GM21528 (cell line): ENCODE measurements around the gene AKAP10.
"Not testable (repeated sequence)": the region's sequence is repeated elsewhere in the genome, so short reads cannot be mapped to it uniquely, and the experiment has no call there.

ENCODE experiments used
- ATAC-seq: cut with Tn5 transposase; IDR thresholded peaks from one replicate; pipeline ENCODE4 v1.9.1; 2021; ENCODE audit warnings: mild to moderate bottlenecking, moderate library complexity; ENCODE audit not compliant: unreplicated experiment, low FRiP score

The AKAP10 gene

DNA sequence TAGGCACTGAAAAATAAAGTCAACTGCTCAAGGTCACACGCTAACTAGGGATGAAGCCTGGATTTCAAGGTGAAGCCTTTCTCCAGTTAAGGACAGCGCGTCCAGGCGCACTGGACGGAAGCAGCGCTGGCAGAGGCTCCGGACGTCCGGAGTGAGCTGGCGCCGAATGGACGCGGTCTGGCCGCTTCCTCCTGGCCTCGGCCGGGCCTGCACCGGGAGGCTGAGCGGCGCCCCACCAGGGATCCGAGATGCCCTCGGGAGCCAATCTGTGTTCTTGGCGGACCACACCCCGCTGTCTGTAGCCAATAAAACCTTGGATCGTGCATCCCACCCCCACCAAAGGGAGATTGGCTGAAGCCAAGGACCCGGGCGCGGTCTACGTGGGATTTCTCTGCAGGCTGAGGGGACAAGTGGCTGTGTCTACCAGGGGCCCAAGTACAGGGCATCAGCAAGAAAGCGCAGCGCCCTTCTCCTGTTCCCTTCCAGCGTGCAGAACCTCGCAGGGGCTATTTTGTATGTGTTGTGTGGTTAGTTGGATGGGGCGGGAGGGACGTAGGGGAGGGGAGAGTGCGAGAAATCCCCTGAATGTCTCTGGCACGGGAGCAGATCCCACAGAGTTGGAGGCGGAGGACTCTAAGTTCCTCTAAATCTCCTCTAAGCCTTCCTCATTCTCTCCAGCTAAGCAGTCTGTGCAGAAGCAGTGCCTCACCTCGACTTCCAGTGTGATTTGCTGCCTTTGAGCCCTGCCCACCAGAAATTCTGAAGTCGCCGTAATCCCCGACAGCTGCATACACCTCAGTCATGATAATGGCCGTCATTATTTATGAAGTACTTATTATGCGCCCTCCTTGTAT, 2.5 kb upstream of the AKAP10 start:
- no peak for ATAC-seq

DNA sequence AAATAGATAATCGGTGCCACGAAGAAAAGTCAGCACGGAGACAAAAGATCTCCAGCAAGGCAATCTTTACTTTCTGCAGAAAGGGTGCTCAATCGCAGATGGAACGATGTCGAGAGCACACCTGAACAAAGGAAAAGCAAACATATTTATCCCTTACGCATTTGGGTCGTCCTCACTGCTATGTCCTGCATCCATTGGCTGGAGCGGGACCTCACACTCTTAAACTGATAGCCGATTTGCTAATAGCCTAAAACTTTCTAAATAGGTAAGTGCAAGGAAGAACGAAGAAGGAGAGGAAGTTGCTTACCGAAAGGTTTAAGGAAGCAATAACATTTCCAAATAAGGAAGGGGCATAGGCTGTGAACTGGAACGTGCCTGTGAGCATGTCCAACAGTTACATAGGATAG, 1.2 kb upstream of the AKAP10 start:
- no peak for ATAC-seq

DNA sequence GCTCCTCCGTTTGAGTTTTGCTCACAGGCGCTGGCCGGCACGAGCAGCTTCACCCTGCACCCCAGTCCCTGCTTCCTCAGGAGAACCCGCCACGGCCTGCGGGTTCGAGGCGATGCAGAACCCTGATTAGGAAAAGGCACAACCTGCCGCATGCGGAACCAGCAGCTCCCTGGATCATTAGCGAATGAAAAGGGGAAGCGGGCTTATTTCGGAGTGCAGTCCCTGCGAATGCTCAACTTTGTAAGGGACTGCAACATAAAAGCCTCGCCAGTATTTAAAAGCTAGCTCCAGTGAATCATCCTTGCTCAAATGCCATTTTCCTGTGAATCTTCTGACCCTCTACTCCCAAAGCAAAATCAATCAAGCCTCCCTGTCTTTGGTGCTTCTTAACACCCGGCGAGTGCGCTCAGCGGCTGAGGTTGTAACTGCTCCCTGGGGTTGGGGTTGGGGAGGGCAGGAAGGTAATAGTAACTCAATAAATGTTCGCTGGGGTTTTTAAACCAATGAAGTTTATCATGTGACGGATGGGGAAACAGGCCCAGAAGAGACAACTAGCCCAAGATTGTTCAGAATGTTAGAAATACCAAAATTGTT, 678 bp upstream of the AKAP10 start:
- peak; percentile 34 for ATAC-seq

DNA sequence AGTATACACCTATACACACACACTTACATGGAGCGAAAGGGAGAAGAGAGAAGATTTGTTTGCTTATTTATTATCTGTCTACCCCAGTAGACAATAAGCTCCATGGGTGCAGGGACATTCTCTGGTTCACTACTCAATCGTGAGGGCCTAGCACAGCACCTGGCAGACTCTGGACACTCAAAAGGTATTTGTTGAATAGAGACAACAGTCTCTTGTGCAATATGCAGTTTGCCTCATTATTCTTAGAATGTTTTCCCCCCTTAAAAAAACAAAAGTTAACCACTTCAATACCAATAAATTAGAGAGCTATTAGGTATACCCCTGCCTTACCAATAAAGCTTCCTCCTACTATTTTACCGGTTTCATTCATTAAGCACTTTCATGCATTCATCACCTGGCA, 2.0 kb downstream of the AKAP10 start:
- ATAC-seq = no peak

DNA sequence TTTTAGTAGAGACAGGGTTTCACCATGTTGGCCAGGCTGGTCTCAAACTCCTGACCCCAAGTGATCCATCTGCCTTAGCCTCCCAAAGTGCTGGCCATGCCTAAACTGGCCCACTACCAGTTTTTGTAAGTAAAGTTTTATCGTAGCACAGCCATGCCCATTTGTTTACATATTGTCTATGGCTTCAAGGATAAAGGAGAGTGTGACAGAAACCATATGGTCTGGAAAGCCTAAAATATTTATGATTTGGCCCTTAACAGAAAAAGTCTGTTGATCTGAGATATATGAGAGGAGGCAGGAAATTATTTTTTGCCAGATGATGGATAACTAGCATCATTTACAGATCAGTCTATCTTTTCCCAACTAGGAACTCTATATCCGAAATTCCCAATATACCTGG, 4.5 kb downstream of the AKAP10 start:
- no peak for ATAC-seq

DNA sequence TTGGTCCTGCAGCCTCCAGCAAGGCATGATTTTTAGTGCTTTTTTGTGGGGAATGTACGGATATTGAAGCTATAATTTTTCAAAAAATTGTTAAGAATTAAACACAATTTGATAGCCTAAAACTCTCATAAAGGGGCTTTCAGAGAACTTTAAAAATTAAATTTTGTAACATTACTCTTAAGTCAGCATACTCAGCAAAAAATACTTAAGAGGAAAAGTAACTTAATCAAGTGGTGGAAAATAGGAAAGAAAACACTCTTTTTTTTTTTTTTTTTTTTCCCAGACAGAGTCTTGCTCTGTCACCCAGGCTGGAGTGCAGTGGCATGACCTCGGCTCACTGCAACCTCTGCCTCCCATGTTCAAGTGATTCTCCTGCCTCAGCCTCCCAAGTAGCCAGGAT, 14.7 kb downstream of the AKAP10 start:
- not testable (repeated sequence) for ATAC-seq

DNA sequence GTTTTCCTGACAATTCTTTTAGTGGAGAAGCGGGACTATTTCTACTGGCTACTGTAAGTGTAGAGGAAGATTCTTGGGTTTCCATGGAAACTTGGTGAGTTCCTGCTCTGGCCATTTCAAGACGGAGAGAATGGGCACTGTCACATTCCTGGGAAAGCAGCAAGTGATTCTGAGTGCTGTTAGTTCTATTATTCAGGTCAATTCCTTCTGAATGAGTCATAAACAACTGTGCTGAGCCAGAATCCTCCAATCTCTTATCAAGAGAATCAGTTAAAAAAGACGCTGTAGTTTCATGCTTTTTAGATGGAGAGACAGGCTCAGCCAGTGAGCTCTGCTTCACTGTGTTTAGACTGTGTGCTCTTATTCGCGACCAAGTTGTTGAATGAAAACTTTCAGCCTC, 19.6 kb downstream of the AKAP10 start:
- no peak for ATAC-seq

DNA sequence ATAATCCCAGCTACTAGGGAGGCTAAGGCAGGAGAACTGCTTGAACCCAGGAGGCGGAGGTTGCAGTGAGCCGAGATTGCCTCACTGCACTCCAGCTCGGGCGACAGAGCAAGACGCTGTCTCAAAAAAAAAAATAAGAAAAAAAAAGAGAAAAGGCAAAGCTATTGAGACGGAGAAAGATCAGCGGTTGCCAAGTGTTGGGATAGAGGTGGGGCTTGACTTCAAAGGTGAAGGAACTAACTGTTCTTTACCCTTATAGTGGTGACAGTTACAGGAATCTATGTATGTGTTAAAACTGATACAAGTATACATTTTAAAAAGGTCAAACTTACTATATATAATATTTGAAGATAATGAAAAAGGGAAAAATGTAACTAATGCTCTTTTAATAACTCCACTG, 22.5 kb downstream of the AKAP10 start:
- no peak for ATAC-seq

DNA sequence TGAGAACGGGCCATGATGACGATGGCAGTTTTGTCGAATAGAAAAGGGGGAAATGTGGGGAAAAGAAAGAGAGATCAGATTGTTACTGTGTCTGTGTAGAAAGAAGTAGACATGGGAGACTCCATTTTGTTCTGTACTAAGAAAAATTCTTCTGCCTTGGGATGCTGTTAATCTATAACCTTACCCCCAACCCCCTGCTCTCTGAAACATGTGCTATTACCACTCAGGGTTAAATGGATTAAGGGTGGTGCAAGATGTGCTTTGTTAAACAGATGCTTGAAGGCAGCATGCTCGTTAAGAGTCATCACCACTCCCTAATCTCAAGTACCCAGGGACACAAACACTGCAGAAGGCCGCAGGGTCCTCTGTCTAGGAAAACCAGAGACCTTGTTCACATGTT, 26.2 kb downstream of the AKAP10 start:
- ATAC-seq = not testable (repeated sequence)

DNA sequence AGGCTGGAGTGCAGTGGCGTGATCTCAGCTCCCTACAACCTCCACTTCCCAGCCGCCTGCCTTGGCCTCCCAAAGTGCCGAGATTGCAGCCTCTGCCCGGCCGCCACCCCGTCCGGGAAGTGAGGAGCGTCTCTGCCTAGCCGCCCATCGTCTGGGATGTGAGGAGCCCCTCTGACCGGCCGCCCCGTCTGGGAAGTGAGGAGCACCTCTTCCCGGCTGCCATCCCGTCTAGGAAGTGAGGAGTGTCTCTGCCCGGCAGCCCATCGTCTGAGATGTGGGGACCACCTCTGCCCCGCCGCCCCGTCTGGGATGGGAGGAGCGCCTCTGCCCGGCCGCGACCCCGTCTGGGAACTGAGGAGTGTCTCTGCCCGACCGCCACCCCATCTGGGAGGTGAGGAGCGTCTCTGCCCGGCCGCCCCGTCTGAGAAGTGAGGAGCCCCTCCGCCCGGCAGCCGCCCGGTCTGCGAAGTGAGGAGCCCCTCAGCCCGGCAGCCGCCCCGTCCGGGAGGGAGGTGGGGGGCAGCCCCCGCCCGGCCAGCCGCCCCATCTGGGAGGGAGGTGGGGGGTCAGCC, 26.9 kb downstream of the AKAP10 start:
- ATAC-seq = not testable (repeated sequence)

DNA sequence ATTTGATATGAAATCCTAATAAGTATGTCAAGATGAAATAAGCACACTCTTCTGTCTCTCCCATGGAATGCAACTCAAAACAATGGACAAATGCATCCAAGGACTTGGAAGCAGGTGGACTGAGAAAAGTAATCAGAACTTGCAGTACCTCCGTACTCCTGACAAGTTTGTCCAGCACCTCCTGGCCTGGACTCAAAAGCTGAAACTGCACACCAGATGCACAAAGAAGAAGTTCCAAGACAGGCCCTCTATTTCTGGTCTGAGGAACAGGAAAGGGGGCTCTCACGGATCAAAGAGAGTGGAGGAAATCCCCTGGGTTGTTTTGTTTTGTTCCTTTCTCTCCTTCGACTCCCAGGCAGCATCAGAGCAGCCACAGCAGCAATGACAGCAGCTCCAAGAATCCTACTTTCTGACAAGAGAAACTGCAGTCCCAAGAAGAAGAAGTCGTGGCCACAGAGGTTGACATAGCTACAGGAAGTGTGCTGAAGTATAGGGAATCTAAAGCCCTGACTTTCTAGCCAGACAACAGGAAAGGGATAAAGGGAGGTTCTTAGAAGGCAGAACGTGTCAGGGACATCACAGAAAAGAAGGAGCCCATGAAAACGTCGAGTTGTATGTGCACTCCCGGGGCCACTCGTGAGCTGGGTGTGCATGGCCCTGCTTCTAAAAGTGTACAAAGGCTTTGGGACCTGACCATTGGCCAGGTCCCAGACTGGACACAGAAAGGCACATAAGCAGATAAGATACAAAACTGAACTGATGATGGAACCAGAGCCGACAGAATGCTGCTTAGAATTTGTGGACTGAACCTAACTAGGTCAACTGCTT, 29.3 kb downstream of the AKAP10 start:
- no peak for ATAC-seq

DNA sequence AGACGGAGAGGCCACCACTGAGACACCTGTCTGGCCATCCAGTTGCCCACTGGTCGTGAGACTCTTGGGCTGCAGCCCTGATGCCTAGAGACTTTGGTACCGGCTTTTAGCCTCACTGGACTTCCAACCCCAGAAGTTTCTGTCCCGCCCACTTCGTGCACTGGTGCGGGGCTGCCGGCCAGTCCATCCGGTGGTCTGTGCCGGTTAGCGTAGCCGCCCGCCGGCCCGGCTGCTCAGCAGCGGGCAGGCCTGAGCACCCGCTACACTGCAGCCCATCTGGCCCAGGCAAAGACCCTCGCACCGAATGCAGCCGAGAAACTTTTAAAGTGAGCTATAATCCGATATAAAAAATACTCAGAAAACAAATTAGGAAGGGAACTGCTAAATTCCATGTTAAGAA, 30.7 kb downstream of the AKAP10 start:
- no peak for ATAC-seq

DNA sequence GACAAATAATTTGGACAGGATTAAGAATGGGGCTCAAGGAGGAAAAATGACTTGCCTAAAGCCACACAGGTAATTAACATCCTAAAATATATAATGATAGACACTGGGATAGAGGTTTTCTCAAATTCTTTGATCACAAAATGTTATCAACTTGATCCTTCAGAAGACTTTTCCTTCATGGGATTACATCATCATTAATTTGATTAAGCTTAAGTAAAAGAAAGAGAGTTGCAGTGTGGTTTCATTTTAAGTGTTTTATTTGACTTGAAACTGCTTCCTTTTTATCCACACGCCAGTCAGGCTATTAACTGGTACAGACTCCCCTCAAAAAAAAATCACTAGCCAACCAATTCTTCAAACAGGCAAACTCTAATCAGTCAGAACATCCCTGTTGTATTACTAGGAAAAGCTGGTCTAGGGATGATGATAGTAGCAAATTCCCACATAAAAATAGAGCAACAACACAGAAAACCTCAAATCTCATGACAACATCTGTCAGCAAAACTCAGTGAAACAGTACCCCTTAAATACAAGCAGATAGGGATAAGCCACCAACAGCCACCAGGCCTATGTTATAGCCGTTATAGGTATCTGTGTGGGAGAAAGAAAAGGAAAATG, 32.5 kb downstream of the AKAP10 start:
- ATAC-seq = no peak

DNA sequence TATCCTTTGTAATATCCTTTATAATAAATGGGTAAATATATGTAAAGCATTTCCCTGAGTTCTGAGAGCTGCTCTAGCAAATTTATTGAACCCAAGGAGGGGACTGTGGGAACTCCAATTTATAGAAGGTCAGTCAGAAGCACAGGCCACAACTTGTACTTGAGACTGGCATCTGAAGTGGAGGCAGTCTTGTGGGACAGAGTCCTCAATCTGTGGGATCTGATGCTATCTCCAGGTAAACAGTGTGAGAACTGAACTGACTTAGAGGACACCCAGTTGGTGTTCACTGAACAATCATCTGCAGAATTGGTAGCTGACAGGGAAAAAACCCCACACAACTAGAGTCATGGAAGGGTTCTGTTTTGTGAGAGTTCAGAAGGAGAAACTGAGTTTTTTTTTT, 34.0 kb downstream of the AKAP10 start:
- no peak for ATAC-seq

DNA sequence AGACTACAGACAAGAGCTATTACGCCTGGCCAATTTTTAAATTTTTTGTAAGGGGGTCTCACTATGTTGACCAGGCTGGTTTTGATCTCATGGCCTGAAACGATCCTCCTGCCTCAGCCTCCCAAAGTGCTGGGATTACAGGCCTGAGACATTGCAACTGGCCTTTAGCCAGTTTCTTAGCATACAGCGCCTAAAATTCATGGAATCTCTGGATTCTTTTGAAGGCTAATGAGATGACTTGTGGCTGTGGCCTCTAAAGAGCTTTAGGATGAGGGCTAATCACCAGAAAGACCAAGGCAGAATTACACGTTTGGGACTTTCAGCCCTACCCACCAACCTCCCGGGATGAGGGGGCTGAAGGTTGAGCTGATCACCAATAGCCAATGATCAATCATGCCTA, 34.6 kb downstream of the AKAP10 start:
- no peak for ATAC-seq

DNA sequence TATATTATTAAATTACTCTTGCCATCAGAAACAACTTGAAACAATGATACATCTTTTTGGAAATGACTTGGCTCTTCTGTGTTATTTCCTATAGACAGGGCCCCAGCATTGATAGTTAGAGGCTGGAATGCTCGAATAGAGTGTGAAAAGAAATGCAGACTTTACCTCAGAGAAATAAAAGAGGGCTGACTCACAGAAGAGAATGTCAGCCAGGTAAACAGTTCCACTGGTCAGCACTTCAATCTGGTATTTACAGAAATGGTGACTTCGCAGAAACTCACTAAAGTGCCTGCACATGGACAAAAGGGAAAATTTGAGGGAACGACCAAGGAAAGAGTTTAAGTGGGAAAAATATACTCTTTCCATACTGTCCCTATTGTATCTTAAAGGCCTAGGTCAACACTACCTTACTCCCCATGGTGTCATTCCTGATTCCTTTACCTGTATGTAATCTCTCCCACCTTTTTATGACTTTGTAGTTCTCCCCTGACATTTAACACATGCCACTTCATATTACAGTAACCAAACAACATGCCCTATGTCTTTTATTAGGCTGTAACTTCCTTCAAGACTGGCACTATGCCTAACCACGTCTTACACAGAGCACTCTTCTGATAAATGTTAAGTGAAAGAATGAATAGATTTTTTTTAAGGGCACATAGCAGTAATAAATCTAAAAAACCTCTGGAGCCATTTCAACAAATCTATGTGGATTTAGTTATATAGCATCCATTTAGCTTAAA, 36.7 kb downstream of the AKAP10 start:
- ATAC-seq = no peak

DNA sequence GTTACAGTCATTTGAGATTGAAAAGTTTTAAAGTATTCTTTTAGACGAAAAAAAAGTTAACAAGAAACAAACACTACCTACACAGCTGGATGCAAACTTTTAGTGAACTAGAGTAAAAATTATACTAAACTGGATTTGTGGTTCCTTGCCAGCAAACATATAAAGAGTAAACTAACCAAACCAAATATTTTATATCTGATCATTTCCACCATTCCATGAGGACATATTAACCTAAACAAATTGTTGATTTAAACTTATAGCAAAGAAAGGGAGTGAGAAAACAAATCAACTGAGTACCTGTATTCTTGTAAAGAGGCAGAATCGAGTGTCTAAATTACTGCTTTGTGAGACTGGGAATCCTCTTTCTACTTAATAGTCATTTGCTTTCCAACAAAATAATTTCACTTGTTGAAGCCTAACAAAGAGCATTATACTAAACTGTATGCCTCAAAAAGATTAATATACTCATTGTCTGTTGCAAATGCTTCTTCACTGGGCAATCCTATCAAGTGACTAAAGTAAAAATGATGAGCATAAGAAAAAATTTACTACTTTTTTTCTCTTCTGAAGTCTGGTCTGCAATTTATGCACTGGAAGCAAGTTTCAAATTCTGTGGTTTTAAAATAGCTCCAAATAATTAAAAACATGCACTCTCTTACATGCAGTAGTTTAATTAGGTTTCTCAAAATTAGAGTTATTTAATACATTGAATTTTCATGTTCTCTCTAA, 37.5 kb downstream of the AKAP10 start:
- no peak for ATAC-seq

DNA sequence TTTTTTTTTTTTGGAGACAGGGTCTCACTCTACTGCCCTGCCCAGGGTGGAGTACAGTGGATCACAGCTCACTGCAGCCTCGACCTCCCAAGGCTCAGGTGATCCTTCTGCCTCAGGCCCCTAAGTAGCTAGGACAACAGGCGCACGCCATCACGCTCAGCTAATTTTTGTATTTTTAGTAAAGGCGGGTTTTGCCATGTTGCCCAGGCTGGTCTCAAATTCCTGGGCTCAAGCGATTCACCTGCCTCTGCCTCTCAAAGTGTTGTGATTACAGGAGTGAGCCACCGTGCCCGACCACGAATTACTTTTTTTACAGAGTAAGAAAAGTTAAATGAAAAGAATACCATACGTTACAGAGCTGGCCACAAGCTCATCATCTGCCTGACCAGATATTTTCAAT, 38.9 kb downstream of the AKAP10 start:
- no peak for ATAC-seq

DNA sequence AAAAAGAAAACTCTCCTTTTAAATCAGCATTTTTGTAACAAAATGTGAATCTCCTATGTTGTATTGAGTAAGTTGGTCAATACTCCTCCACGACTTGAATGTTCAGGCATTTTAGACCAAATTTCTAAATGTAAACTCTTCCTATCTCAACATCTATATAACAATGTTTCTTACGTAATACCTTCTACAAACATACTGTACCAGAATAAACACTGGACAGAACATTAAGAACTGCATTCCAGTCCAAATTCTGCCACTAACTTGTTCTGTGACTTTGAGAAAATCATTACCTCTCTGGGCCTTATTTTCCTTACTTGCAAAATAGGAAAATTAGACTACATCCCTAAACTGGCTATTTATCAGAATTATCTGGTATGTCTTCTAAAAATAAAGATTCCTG, 40.1 kb downstream of the AKAP10 start:
- ATAC-seq = no peak
